D721Med (cell line): Measurements from ENCODE around the gene SS18L1.

Experiments used
- DNase-seq: peaks from one replicate; pipeline ENCODE4 v3.0.0; 2011; ENCODE audit warnings: low spot score; ENCODE audit not compliant: insufficient read length
- FAIRE-seq: peaks from 2 replicates; lab custom pipeline; 2011; peaks lifted over from hg19 to GRCh38; lab: Jason Lieb, UNC
- CTCF ChIP-seq: IDR thresholded peaks from 2 replicates; pipeline ENCODE4 v1.5.1; 2012; ENCODE audit warnings: mild to moderate bottlenecking, control low read depth; ENCODE audit not compliant: insufficient read depth; ENCODE audit errors: missing control alignments

SS18L1 gene

GRCh38 chr20:62143081-62143956 is at the start of gene SS18L1, which contains the start of gene PSMA7:
Gene SS18L1 (plus strand): TSS chr20:62143769. CDS start chr20:62143821, 52 bp downstream.
Gene PSMA7 (minus strand): TSS chr20:62143394. CDS start chr20:62143303, 91 bp downstream.
- peak; percentile 82 for DNase-seq
- no peak for TF ChIP-seq CTCF
- no peak for FAIRE-seq

GRCh38 chr20:62096421-62097380 is 46.9 kb upstream of the SS18L1 start:
- TF ChIP-seq CTCF: no peak
- DNase-seq (no peak), FAIRE-seq (no peak)

- TF ChIP-seq CTCF: no peak
- no peak for FAIRE-seq
- no peak for DNase-seq
These were observed 45.6 kb upstream of the SS18L1 start for GRCh38 chr20:62097881-62098407.

GRCh38 chr20:62101078-62101477 is 42.5 kb upstream of the SS18L1 start:
- DNase-seq: no peak
- no peak for TF ChIP-seq CTCF
- FAIRE-seq: no peak

GRCh38 chr20:62103508-62104233 is 39.9 kb upstream of the SS18L1 start:
- no peak for FAIRE-seq

More at GRCh38 chr20:62103508-62104233, 39.9 kb upstream of the SS18L1 start:
- no peak for DNase-seq
- no peak for TF ChIP-seq CTCF
